Coronary artery (tissue), 2 donors: ENCODE measurements around the gene RGS6.

Experiments used
- DNase-seq: peaks from one replicate; pipeline ENCODE4 v3.0.0-alpha.2; 2017; ENCODE audit warnings: low spot score
- H3K27ac ChIP-seq, 2 donors: fragments of 200-600 bp; sonication (generic); one replicate each; pipeline ENCODE4 v1.5.1; 2016 to 2019
- H3K4me3 ChIP-seq: fragments of 200-600 bp; sonication (generic); 2 replicates; pipeline ENCODE4 v1.5.1; 2016; ENCODE audit warnings: mild to moderate bottlenecking, moderate library complexity
- CTCF ChIP-seq: fragments of 200-600 bp; sonication (generic); IDR thresholded peaks from one replicate; pipeline ENCODE4 v1.5.1; 2019; ENCODE audit warnings: antibody characterized with exemption

Gene RGS6

GRCh38 chr14:72610831-72611200 lies 678.6 kb downstream of the RGS6 start:
- Histone ChIP-seq H3K27ac (no peak overlapping the region), H3K4me3 (no peak overlapping the region)
- peak; percentile 66 for DNase-seq
- no peak for TF ChIP-seq CTCF

GRCh38 chr14:72611506-72611905 lies 679.3 kb downstream of the RGS6 start:
- TF ChIP-seq CTCF = no peak
- no peak overlapping the region for H3K4me3 ChIP-seq
- no peak for DNase-seq
- H3K27ac ChIP-seq = no peak overlapping the region

- Histone ChIP-seq H3K27ac (no peak overlapping the region), H3K4me3 (no peak overlapping the region)
- DNase-seq = peak; percentile 38
- TF ChIP-seq CTCF = no peak
These were observed 679.8 kb downstream of the RGS6 start for GRCh38 chr14:72612041-72612440.

GRCh38 chr14:72613231-72613974 lies 681.2 kb downstream of the RGS6 start:
- DNase-seq = peak; percentile 71
- no peak for TF ChIP-seq CTCF
- H3K4me3 ChIP-seq = no peak overlapping the region
- peak overlapping the region in 1 of 2 donors; percentile 32 for H3K27ac ChIP-seq

- no peak for DNase-seq
- H3K4me3 ChIP-seq = no peak overlapping the region
- peak overlapping the region in 1 of 2 donors; percentile 32 for H3K27ac ChIP-seq
- no peak for TF ChIP-seq CTCF
These were observed 681.7 kb downstream of the RGS6 start for GRCh38 chr14:72613975-72614319.

GRCh38 chr14:72614365-72614764 lies 682.1 kb downstream of the RGS6 start:
- H3K27ac ChIP-seq = peak overlapping the region in 1 of 2 donors; percentile 32
- TF ChIP-seq CTCF = no peak
- H3K4me3 ChIP-seq = no peak overlapping the region
- DNase-seq = no peak

- peak overlapping the region in 1 of 2 donors; percentile 48 for H3K27ac ChIP-seq
- no peak for DNase-seq
- no peak overlapping the region for H3K4me3 ChIP-seq
These were observed 682.7 kb downstream of the RGS6 start for GRCh38 chr14:72614891-72615415.

More at GRCh38 chr14:72614891-72615415, 682.7 kb downstream of the RGS6 start:
- TF ChIP-seq CTCF = no peak
